HG03521 (cell line): ENCODE data around the gene KNSTRN.

Experiments
- ATAC-seq: cut with Tn5 transposase; IDR thresholded peaks from one replicate; pipeline ENCODE4 v1.9.1; 2021; ENCODE audit warnings: mild to moderate bottlenecking, moderate library complexity; ENCODE audit not compliant: unreplicated experiment

KNSTRN gene

DNA sequence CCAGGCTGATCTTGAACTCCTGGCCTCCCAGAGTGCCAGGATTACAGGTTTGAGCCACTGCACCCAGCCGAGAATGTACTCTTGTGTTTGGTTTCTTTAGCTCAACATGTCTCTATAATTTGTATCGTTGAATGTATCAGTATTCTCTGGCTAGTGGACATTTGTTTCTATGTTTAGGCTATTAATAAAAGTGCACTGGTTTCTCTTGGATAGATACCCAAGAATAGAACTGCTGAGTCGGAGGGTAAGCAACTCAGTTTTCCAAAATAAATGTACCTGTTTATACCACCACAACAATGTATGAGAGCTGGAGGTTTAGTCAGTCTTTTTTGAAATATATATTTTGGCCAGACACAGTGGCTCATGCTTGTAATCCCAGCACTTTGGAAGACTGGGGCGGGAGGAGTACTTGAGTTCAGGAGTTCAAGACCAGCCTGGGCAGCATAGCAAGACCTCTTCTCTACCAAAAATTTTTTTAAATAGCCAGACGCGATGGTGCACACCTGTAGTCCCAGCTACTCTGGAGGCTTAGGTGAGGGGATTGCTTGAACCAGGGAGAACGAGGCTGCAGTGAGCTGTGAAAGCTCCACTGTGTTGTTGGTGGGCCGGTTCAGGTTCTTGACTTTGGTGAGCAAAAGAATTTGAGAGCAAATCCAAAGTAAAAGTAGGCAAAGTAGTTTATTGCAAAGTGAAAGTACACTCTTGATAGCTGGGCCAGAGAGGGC is 15.3 kb downstream of the KNSTRN start:
- ATAC-seq, result no peak

DNA sequence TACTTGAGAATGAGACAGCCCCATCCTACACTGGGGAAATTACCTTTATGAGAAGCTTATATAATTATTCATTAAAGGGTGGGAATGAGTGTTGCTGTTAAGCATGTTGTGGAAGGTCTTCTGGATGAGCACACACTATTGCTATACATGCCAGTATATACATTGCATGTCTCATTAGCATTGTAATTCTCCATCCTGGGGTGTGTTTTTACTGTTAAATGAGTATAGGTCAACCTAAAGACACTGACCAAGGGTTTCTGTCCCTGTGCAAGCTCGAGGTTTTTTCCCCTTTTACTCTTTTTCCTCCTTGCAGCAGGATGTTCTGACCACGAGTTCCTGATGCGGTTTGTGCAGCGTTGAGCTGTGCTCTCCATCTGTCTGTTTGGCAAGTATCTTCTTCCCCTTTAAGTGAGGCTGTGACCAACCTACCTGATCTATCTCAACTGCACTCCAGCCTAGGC is 15.9 kb downstream of the KNSTRN start:
- no peak for ATAC-seq

DNA sequence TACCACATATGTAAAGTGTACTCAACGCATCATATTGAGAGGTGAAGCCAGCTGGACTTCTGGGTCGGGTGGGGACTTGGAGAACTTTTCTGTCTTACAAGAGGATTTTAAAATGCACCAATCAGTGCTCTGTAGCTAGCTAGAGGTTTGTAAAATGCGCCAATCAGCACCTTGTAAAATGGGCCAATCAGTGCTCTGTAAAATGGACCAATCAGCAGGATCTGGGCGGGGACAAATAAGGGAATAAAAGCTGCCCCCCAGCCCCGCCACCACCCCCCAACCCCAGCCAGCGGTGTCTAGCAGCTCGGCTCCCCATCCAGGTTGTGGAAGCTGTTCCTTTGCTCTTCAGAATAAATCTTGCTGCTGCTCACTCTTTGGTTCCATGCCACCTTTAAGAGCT is 16.8 kb downstream of the KNSTRN start:
- ATAC-seq, result no peak

DNA sequence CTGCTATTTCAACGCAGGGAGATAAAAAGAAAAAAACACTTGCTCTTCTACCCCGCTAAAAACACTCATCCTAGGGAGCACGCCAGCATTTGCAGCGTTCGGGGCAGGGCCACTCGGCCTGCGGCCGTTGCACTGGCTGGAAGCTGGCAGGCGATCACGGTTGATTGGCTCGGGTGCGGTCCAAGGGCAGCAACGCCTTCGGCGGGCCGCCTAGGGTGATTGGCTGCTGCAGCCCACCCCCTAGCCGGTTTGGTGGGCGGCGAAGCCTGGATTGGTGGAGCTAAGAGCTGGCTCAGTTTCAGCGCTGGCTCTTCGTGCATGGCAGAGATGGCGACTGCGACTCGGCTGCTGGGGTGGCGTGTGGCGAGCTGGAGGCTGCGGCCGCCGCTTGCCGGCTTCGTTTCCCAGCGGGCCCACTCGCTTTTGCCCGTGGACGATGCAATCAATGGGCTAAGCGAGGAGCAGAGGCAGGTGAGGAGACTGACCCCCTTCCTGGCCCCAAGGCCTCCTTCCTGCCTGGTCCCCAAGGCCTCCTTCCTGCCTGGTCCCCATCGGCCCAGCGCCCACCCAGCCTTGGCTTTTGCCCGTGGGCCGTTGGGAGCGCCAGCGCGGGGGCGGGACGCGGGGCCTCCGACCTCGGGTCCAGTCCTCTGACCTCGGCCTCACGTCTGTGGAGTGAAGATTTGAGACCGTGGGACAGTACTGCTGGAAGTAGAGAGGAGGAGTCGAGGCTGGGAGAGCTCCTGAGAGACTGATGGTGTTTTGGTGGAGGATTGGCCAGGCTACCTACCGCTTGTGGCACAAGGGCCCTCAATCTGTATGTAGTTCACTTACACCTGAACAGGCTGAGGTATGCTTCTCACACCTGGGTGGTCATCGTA is 23.2 kb downstream of the KNSTRN start, which contains the start of gene IVD:
Gene IVD, plus strand, starts transcription at position 295 of the 881 bp plus-strand sequence. Its CDS starts 33 bp downstream, at position 328.
- peak; percentile 84 for ATAC-seq

DNA sequence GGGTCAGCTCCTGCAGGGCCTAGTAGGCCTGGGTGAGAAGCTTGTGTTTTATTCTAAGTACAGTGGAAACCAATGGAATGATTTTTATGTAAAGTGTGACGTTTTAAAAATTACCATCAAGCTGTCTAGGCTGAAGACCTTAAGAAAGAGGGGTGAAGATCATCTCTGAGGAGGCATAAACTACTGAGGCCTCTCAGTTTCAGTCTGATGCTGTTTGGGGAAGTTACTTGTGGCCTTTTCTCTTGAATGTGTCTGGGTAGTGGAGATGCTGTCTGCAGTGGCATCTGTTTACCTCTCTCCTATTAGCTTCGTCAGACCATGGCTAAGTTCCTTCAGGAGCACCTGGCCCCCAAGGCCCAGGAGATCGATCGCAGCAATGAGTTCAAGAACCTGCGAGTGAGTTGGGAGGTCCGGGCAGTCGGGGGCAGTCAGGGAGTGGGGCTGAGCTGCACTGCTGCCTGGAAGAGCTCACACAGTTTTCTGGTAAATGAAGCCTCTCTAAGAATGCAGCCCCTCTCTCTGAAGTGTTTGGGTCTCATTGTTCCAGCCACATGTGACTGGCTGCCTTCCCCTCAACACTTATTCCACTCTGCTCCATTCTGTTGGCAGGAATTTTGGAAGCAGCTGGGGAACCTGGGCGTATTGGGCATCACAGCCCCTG is 24.9 kb downstream of the KNSTRN start:
- peak; percentile 40 for ATAC-seq

DNA sequence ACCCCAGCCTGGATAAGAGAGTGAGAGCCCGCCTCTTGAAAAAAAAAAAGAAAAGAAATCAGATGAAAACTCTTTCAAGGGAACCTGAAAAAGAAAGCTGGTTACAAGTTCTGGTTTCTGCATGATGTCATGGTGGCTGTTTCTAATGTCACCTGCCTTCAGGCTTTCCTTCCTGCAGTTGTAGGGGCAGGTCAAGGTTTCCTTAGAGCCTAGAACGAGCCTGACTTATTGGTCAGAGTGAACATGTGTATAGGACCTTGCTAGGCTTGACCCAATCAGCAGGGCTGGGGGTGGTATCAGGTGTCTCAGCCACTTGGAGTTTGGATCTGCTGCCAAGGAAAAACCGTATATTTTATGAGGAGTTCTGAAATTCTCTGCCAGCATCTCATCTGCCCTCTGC is 26.8 kb downstream of the KNSTRN start:
- no peak for ATAC-seq

DNA sequence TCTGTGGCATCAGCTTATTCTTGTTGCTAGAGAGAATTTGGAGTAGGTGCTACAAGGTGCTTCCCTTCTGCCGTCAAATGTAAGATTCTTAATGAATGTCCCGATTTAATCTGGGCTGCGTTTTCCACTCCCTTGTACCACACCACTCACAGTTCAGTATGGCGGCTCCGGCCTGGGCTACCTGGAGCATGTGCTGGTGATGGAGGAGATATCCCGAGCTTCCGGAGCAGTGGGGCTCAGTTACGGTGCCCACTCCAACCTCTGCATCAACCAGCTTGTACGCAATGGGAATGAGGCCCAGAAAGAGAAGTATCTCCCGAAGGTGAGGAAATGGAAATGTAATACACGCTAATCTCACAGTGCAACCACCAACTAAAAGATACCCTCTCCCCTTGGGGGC is 28.0 kb downstream of the KNSTRN start:
- no peak for ATAC-seq

DNA sequence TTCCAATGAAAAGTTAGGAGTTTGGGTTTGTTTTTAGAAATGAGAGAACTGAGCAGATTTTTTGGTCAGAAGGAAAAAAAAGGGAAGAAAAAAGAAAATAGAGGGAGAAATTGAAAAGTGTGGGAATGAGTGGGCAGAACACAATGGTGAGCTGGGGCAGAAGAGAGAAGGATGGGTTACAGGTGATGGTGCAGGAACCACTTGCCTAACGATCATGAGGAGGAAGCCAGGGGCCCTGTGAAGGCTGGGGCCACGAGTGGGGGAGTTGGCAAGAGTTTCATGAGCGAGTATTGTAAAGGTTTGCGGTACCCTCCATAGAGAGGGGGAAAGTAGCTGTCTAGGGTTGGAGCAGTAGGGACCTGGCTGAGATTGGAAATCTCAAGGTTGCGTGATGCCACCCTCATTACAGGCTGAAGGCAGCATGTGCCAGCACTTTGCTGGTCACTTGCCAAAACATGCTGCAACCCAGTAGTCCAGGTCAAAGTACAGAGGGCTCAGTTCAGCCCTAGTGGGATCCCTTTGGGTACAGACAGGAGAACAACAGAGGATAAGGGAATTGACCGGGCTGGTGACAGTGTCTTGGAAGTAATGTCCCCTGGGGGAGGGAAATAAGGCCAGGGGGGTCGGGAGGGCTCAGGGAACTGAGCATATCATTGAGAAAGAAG is 29.7 kb downstream of the KNSTRN start:
- ATAC-seq, result no peak

DNA sequence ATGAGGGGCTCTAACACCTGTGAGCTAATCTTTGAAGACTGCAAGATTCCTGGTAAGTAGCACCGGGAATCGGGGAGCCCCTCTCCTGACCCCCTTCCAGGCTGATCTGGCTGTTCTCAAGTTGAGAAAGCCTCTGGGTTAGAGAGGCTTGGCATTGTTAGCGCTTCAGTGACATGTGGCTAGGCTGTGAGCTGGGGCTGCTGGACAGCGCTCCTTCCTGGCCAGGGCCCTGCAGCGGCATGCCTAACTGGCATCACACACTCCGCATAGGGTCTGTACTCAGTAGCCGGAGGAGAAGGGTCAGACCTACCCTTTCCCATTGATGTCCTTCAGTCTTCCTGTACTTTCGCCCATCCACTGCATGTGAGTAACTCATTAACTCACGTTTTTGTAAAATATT is 30.5 kb downstream of the KNSTRN start:
- no peak for ATAC-seq

DNA sequence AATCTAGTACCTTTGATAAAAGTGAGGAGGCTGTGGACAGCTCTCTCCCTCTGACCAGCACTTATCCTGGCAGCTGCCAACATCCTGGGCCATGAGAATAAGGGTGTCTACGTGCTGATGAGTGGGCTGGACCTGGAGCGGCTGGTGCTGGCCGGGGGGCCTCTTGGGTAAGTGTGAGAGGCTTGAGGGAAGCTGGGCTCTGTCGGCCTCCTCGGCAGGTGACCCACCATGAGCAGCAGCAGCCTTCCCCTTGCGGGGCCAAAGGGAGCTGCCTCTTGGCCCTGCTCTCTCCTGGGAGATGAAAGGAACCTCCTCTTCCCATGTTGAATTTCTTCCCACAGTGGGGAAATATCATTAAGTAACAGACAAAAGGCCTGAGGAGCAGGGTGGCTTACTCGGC is 32.3 kb downstream of the KNSTRN start:
- ATAC-seq, result no peak

DNA sequence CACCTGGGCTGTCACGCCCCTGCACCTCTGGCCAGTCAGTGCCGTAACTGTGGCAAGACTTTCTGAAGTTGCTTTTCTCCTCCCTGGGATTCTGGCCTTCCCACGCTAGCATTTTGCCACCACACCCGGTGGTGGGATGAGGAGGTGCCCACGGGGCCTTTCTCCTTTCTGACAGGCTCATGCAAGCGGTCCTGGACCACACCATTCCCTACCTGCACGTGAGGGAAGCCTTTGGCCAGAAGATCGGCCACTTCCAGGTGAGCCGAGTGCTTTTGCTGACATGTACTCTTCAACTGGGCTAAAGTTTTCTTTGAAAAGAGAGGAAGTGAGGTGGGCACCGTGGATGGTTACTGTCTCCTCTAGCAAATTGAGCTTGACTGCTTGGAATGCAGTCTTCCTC is 32.7 kb downstream of the KNSTRN start:
- ATAC-seq, result no peak

DNA sequence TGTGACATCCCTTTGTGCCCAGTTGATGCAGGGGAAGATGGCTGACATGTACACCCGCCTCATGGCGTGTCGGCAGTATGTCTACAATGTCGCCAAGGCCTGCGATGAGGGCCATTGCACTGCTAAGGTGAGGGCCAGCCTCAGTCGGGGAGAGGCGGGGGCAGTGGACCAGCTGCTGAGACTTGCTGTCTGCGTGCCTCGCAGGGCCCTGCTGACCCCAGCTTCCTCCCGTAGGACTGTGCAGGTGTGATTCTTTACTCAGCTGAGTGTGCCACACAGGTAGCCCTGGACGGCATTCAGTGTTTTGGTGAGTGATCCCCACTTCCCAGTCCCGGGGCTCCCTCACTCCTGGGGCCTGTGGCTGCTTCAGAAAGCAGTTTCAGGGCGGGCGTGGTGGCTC is 33.5 kb downstream of the KNSTRN start:
- no peak for ATAC-seq

DNA sequence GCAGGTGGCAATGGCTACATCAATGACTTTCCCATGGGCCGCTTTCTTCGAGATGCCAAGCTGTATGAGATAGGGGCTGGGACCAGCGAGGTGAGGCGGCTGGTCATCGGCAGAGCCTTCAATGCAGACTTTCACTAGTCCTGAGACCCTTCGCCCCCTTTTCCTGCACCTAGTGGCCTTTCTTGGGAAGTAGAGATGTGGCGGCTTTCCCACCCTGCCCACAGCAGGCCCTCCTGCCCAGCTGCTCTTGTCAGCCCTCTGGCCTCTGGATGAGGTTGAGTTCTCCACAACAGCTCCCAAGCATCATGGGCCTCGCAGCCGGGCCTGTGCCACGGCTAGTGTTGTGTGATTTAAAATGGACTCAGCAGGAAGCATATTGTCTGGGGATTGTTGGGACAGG is 35.6 kb downstream of the KNSTRN start:
- no peak for ATAC-seq

DNA sequence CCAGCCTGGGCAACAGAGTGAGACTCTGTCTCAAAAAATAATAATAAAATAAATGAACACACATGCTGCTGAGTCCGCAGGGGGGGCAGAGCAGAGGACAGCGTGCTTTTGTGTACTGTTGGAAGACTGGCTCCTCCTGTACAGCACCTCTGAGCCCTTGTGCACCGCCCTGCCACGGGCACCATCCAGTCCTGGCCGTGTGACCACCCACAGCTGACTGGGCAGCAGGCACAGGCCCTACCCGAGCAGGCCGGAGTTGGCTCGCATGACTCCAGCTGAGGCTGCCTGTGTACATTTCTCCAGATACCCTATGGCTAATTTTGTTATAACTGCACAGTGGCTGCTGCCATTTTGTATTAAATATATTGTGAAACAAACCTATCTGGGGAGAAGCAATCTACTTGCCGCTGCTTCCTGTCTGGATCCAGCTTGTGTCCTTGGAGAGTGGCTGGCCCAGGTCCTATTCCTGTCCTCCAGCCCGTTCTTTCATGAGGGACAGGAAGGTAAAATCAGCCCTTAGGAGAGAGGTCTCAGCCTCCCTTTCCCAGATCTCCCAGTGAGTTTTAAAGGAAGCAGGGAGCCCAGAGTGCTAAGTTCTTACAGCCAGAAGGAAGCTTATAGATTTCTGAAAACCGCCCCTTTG is 37.7 kb downstream of the KNSTRN start:
- ATAC-seq, result no peak

DNA sequence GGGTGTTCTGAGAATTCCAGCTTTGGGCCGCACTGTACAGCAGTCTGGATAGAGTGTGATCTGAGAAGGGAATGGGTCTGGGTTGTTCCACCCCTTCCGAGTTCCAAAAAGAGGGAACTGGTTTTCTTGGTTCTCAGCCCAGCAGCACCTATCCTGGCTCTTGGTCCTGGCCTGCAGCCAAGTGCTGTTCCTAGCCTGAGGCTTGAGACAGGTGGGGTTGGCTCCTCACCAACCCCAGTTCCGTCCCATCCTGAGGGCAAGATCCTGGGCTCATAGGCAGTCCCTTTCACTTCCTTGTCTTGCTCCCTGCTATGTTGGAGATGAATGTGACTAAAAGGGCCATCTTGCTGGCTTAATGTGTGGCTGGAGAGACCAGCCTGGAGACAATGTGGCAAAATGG is 38.3 kb downstream of the KNSTRN start:
- ATAC-seq, result no peak

DNA sequence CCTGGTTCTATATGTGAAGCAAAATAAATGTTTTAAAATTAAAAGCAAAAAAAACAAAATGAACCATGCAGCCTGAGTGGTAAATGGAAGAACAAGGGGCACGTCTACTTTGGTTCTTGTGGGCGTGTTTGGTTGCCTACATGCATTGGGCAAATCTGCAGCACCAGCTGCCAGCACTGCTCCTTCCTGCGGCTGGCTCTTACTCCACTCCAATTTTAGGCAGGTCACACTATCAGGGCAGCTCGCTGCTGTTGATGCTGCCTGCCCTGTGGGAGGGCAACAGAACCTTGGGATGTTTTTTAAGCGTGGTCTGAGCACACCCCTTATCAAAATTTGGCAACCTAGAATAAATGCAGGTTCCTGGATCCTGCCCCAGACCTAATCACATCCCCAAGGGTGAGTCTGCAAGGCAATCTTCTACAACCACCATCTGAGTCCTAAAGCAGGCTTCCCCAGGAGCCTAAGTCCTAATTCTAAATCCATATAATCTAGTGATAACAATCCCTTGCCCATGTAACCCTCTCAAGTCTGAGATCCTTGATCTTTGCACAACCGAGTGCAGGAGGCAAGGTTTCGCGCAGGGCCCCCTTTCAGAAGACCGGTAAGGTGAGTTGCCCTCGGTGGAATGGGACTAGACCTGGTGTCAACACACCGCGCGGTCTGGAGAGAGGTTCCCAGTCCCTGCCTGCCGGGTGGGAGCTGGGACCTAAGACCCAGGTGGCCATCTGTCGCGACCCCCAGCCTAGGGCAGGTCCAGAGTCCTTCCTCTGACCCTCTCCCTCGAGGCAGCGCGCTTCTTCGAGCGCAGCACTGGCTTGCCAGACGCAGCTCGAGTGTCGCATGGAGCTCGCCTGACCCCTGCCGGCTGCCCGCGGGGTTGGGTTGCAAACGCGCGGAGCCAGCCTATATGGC is 39.0 kb downstream of the KNSTRN start:
- ATAC-seq, result peak; percentile 67

DNA sequence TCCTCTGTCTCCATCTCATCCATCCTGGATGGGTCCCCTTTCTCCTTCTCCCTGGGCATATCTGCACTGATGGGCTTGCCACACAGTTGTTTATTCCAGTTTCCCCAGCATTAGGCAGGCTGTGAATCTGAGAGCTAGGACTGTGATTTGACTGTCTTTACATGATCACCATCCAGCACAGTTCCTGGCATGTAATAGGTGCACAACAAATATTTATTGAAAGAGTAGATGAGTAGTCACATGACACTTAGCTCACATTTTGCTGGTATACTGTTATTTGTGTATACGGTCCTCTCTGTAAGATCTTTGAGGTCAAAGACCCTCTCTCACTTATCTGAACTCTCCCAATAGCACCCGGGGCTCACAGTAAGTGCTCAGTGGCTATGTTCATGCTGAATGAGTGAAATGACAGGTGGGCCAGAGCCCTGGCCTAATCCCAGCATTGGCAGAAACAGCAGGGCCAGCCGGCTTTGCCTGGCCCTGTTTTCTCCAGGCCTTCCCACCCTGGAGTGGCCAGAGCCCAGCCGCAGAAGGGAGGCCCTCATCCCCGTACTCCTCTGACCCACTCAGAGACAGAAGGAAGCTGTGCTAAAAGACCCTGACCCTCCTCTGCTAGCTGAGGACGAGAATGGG is 42.1 kb downstream of the KNSTRN start:
- no peak for ATAC-seq

DNA sequence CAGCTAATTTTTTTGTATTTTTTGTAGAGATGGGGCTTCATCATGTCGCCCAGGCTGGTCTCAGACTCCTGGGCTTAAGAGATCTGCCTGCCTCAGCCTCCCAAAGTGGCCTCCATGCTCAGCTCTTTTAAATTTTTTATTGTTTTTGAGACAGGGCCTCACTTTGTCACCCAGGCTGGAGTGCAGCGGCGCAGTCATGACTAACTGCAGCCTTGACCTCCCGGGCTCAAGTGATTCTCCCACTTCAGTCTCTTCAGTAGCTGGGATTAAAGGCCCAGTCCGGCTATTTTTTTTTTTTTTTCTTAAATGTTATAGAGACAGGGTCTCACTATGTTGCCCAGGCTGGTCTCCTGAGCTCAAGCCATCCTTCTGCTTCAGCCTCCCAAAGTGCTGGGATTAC is 43.2 kb downstream of the KNSTRN start:
- ATAC-seq, result no peak

DNA sequence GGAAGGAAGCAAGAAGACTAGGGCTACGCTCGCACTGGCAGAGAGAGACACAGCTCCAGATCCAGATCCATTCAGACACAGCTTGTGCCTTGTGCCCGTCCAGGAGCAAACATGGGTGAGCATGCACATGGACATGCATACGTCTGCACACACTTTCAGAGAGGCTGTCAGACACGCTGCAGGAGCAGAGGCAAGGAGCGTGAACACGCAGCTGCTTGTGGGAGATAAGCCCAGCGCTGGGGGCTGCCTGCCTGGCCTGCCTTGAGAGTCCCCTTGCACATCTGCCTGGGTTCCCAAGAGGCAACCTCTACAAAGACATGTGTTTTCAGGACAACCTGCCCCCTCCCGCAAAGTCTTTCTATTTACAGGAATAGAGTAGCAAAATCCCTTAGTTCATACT is 44.7 kb downstream of the KNSTRN start:
- no peak for ATAC-seq
